ENCODE data around the gene CD82.

DNA sequence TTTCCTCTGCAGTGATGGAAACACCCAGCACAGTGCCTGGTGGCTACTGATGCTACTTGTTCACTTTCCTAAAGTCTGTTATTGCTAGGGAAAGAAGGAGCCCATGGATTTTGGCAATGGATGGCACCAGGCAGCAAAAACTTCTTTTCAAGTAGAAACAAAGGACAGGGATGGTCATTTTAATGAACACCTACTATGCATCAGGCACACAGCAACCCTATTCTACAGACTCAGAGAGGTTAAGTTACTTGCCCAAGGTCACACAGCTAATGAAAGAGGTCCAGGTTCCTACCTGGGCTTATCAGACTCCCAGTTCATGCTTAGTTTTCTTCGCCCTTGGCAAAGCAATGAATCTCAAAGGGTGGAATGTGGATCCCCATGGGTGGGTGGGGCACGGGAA is 36.9 kb upstream of the CD82 start:
- no peak for TF ChIP-seq CTCF (IDR thresholded peaks at IDR 0.05)
- no peak for TF ChIP-seq EP300 (IDR thresholded peaks at IDR 0.05)
